ENCODE data around the gene BHMT2. TPM values are rescaled to one million over a fixed set of nuclear protein-coding genes. Genes with fewer than 3 reads are reported as not detected.

The BHMT2 gene
- total RNA-seq, 4 donors from 2014 or later = 0.42 to 5.4 (median 1.8) TPM

DNA sequence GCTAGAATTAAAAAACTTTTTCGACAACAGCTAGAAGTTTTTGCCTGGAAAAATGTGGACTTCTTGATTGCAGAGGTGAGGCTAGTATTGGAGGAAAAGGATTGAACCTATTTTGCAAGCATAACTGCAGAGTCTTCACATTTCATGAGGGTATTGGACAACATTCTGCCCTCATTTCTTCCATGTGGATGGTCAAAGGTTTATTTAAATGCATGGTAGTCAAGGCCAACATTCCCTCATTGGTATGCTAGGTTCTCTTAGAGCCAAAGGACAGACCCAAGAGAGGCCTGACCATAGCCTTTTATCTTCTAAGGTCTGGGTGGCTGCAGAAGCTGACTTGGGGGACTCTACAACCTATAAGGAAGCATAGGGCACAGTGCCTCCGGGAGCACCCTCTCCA is 11.2 kb downstream of the BHMT2 start:
- TF ChIP-seq, protein P1, sequence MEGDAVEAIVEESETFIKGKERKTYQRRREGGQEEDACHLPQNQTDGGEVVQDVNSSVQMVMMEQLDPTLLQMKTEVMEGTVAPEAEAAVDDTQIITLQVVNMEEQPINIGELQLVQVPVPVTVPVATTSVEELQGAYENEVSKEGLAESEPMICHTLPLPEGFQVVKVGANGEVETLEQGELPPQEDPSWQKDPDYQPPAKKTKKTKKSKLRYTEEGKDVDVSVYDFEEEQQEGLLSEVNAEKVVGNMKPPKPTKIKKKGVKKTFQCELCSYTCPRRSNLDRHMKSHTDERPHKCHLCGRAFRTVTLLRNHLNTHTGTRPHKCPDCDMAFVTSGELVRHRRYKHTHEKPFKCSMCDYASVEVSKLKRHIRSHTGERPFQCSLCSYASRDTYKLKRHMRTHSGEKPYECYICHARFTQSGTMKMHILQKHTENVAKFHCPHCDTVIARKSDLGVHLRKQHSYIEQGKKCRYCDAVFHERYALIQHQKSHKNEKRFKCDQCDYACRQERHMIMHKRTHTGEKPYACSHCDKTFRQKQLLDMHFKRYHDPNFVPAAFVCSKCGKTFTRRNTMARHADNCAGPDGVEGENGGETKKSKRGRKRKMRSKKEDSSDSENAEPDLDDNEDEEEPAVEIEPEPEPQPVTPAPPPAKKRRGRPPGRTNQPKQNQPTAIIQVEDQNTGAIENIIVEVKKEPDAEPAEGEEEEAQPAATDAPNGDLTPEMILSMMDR (IDR thresholded peaks at IDR 0.05) = no peak
- no peak for TF ChIP-seq POLR2A (IDR thresholded peaks at IDR 0.05)
- WGBS, 2 donors = 92 to 96% methylated on average over 2 of the region's 2 CpGs
- no peak overlapping the region for H3K4me3 ChIP-seq (ENCODE audit: low read depth, poor library complexity, severe bottlenecking)
- no peak for DNase-seq (ENCODE audit: low spot score in 2 of 2)
- intact Hi-C loops (cut with DNase I; ENCODE audit: low total_unique reads) = no loop called here

DNA sequence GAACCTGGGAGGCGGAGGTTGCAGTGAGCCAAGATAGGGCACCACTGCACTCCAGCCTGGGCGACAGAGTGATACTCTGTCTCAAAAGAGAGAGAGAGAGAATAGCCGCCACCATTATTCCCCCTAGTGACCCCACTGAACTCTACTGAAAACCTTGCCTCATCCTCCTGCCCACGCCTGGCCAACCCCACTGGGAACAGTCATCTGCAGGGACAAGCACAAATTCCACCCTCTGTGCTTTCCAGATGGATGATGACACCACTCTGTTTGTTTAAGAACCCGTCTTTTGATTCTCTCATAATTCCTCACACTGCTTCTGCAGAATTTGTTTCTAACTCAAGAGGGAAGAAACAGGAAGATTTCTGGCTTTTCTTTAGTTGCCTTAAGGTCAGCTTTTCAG is 12.2 kb downstream of the BHMT2 start:
- intact Hi-C loops (cut with DNase I; ENCODE audit: low total_unique reads) = no loop called here
- no peak for DNase-seq (ENCODE audit: low spot score in 2 of 2)
- TF ChIP-seq, protein P1 (IDR thresholded peaks at IDR 0.05) = no peak
- no peak for TF ChIP-seq POLR2A (IDR thresholded peaks at IDR 0.05)
- 92 to 95% methylated on average over 5 of the region's 5 CpGs for WGBS, 2 donors
- H3K4me3 ChIP-seq (ENCODE audit: low read depth, poor library complexity, severe bottlenecking) = no peak overlapping the region

DNA sequence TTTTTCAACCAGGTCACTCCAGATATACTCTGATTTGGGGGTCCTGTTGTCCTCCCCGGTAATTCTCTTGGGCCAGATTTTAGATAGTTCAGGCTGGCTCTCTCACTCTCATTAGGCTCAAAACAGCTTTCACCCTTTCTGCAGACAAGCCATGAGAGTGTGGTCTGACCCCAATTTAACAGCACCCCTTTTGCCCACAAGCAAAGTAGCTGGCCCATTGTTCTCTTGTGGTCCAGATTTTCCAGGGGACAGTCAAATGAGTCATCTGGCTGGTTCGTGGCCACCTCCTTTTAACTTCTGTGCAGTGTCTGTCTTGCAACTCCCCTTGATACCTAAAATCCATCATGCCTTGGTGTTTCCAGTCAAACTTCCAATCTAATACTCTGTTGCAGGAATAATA is 16.5 kb downstream of the BHMT2 start:
- intact Hi-C loops (cut with DNase I; ENCODE audit: low total_unique reads) = no loop called here
- 75 to 76% methylated on average over 2 of the region's 2 CpGs for WGBS, 2 donors
- DNase-seq (ENCODE audit: low spot score in 2 of 2) = no peak
- TF ChIP-seq, protein P1 (IDR thresholded peaks at IDR 0.05) = no peak
- TF ChIP-seq POLR2A (IDR thresholded peaks at IDR 0.05) = no peak
- H3K4me3 ChIP-seq (ENCODE audit: low read depth, poor library complexity, severe bottlenecking) = no peak overlapping the region

DNA sequence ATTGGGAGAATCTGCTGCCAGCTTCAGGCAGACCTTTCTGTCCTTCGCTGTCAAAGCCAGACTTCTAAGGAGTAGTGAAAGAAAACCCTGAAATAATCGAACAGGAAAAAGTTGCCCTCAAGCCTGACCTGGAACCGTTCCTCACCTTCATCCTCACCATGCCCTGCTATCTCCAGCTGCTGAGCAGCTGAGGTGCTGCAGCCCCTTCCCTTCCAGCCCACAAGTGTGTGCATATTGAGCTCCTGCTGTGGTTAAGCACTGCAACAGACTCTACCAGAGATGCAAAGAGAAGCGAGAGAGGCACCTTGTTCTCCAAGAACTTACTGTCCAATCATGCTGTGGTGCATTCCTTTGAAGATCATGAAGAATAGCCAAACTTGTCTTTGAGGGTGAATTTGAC is 18.9 kb downstream of the BHMT2 start:
- WGBS, 2 donors = 85 to 86% methylated on average over 4 of the region's 4 CpGs

DNA sequence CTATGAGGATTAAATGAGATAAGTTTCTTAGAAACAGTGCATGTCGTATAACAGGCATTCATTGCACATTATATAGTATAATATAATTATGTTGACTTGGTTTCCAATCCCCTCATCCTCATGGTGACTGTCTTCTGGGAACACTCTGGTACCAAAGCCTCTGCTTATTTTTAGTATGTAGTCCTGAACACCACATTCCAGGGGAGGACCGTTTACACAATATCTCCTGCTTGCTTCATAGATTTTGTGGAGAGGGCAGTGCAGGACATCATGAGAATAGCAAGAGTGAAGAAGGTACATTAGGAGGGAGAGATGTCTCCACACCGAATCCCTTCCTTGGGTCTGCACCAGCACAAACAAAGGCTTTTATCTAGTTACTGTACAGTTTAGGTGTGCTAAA is 21.5 kb downstream of the BHMT2 start:
- WGBS, 2 donors = 63 to 78% methylated on average over 3 of the region's 3 CpGs
- intact Hi-C loops (cut with DNase I; ENCODE audit: low total_unique reads) = no loop called here
- TF ChIP-seq, protein P1 (IDR thresholded peaks at IDR 0.05) = no peak
- no peak for TF ChIP-seq POLR2A (IDR thresholded peaks at IDR 0.05)

More for the DNA sequence above, 18.9 kb downstream of the BHMT2 start:
- no peak for TF ChIP-seq POLR2A (IDR thresholded peaks at IDR 0.05)
- TF ChIP-seq, protein P1 (IDR thresholded peaks at IDR 0.05) = no peak
- DNase-seq (ENCODE audit: low spot score in 2 of 2) = no peak
- no peak overlapping the region for H3K4me3 ChIP-seq (ENCODE audit: low read depth, poor library complexity, severe bottlenecking)
- intact Hi-C loops (cut with DNase I; ENCODE audit: low total_unique reads) = no loop called here

DNA sequence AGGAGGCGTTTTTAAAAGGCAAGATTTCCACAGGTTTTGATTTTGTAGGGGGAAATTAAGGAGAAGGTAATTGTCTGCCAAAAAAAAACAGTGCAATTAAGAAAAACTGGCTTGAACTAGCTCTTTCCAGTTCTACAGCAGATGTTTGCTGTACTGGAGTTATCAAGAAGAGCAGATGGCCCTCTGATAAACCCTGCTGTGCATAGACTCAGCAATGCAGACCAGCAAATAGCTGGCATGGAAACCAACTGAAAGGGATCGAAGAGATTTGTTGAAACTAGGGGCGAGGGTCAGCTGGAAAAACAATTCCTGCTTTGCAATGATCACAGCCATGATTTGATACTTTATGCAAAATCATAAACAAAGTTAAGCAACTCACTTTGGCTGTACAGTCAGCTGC is 24.2 kb downstream of the BHMT2 start:
- TF ChIP-seq, protein P1 (IDR thresholded peaks at IDR 0.05) = no peak
- TF ChIP-seq POLR2A (IDR thresholded peaks at IDR 0.05) = no peak
- DNase-seq (ENCODE audit: low spot score in 2 of 2) = no peak
- 58 to 79% methylated on average over 3 of the region's 3 CpGs for WGBS, 2 donors
- intact Hi-C loops (cut with DNase I; ENCODE audit: low total_unique reads) = no loop called here
- H3K4me3 ChIP-seq (ENCODE audit: low read depth, poor library complexity, severe bottlenecking) = no peak overlapping the region

More for the DNA sequence above, 21.5 kb downstream of the BHMT2 start:
- DNase-seq (ENCODE audit: low spot score in 2 of 2) = no peak
- H3K4me3 ChIP-seq (ENCODE audit: low read depth, poor library complexity, severe bottlenecking) = no peak overlapping the region
